DMS79 treated with DMSO at 0.1 percent for 48 hours (cell line): ENCODE data around the gene SSH2.
"Not testable (repeated sequence)": the region's sequence is repeated elsewhere in the genome, so short reads cannot be mapped to it uniquely, and the experiment has no call there.

Experiments
- DNase-seq: peaks from one replicate; lab custom pipeline; 2025; lab: John Stamatoyannopoulos, UW

Gene SSH2

GRCh38 chr17:29931231-29931932, 1.4 kb upstream of the SSH2 start:
- DNase-seq = peak; percentile 91

- peak; percentile 84 for DNase-seq
These were observed 482 bp upstream of the SSH2 start for GRCh38 chr17:29930409-29931010.

GRCh38 chr17:29929006-29929532, 959 bp downstream of the SSH2 start:
- DNase-seq = peak; percentile 71

- DNase-seq = peak; percentile 51
These were observed 2.5 kb downstream of the SSH2 start for GRCh38 chr17:29927546-29927945.

GRCh38 chr17:29924786-29925185, 5.2 kb downstream of the SSH2 start:
- DNase-seq = no peak

- DNase-seq = no peak
These were observed 10.8 kb downstream of the SSH2 start for GRCh38 chr17:29918922-29919856.

- DNase-seq = no peak
These were observed 12.0 kb downstream of the SSH2 start for GRCh38 chr17:29918016-29918415.

- DNase-seq = no peak
These were observed 15.1 kb downstream of the SSH2 start for GRCh38 chr17:29914819-29915537.

- DNase-seq = no peak
These were observed 18.3 kb downstream of the SSH2 start for GRCh38 chr17:29911641-29912177.

- DNase-seq = no peak
These were observed 20.6 kb downstream of the SSH2 start for GRCh38 chr17:29909236-29910003.

- DNase-seq = no peak
These were observed 23.1 kb downstream of the SSH2 start for GRCh38 chr17:29906969-29907368.

GRCh38 chr17:29905879-29906167, 24.2 kb downstream of the SSH2 start:
- no peak for DNase-seq

GRCh38 chr17:29905086-29905878, 24.7 kb downstream of the SSH2 start:
- DNase-seq = no peak

GRCh38 chr17:29903471-29903870, 26.6 kb downstream of the SSH2 start:
- DNase-seq = no peak

GRCh38 chr17:29897136-29897535, 32.9 kb downstream of the SSH2 start:
- DNase-seq = not testable (repeated sequence)

- no peak for DNase-seq
These were observed 37.8 kb downstream of the SSH2 start for GRCh38 chr17:29892201-29892600.

GRCh38 chr17:29891131-29891530, 38.9 kb downstream of the SSH2 start:
- DNase-seq = no peak

GRCh38 chr17:29885031-29885640, 44.9 kb downstream of the SSH2 start:
- no peak for DNase-seq

GRCh38 chr17:29883497-29883896, 46.5 kb downstream of the SSH2 start:
- no peak for DNase-seq

- no peak for DNase-seq
These were observed 48.8 kb downstream of the SSH2 start for GRCh38 chr17:29881256-29881655.
